Trophoblast cell (in vitro differentiated cells and primary cell): ENCODE data around the gene ZNF132.
"Not testable (repeated sequence)": the region's sequence is repeated elsewhere in the genome, so short reads cannot be mapped to it uniquely, and the experiment has no call there.

Experiments used
- DNase-seq, 2 donors: peaks; one replicate each; pipeline ENCODE4 v3.0.0-alpha.2; 2016
- H2AFZ ChIP-seq: 2 replicates; pipeline ENCODE4 v1.6.1; 2013; ENCODE audit warnings: low read length, moderate library complexity, mild to moderate bottlenecking; ENCODE audit not compliant: insufficient read depth, poor library complexity
- H2AK5ac ChIP-seq: 2 replicates; pipeline ENCODE4 v1.6.1; 2013; ENCODE audit warnings: mild to moderate bottlenecking, low read length
- H2BK120ac ChIP-seq: 2 replicates; pipeline ENCODE4 v1.6.1; 2013; ENCODE audit warnings: low read length, mild to moderate bottlenecking, moderate library complexity; ENCODE audit not compliant: insufficient read depth, poor library complexity
- H2BK12ac ChIP-seq: 2 replicates; pipeline ENCODE4 v1.6.1; 2013; ENCODE audit warnings: mild to moderate bottlenecking, low read length, moderate library complexity
- H2BK5ac ChIP-seq: 2 replicates; pipeline ENCODE4 v1.6.1; 2013; ENCODE audit warnings: low read length, low read depth, moderate library complexity, mild to moderate bottlenecking; ENCODE audit not compliant: poor library complexity
- H3K14ac ChIP-seq: 2 replicates; pipeline ENCODE4 v1.6.1; 2013; ENCODE audit warnings: mild to moderate bottlenecking, low read length
- H3K18ac ChIP-seq: 2 replicates; pipeline ENCODE4 v1.6.1; 2013; ENCODE audit warnings: mild to moderate bottlenecking, low read length
- H3K23ac ChIP-seq: 2 replicates; pipeline ENCODE4 v1.6.1; 2013; ENCODE audit warnings: low read length
- H3K27ac ChIP-seq: 2 replicates; pipeline ENCODE4 v1.5.1; 2013; ENCODE audit warnings: low read depth, mild to moderate bottlenecking, inconsistent platforms, low read length, moderate library complexity
- H3K27me3 ChIP-seq: 2 replicates; pipeline ENCODE4 v1.6.1; 2013; ENCODE audit warnings: inconsistent platforms, mild to moderate bottlenecking, low read length, moderate library complexity; ENCODE audit not compliant: insufficient read depth
- H3K36me3 ChIP-seq, 2 experiments: 1 replicate in 1 of 2; 2 replicates in 1 of 2; pipeline ENCODE4 v1.6.1; 2013; ENCODE audit warnings: low read length in 2 of 2, mild to moderate bottlenecking in 2 of 2, moderate library complexity in 1 of 2; ENCODE audit not compliant: insufficient read depth in 2 of 2, control insufficient read depth in 1 of 2
- H3K4ac ChIP-seq: 2 replicates; pipeline ENCODE4 v1.6.1; 2013; ENCODE audit warnings: low read depth, mild to moderate bottlenecking, low read length, moderate library complexity
- H3K4me1 ChIP-seq, 2 experiments: 1 replicate in 1 of 2; 2 replicates in 1 of 2; pipeline ENCODE4 v1.6.1; 2013; ENCODE audit warnings: low read length in 2 of 2, mild to moderate bottlenecking in 2 of 2, moderate library complexity in 1 of 2; ENCODE audit not compliant: insufficient read depth in 2 of 2, control insufficient read depth in 1 of 2
- H3K4me2 ChIP-seq: 2 replicates; pipeline ENCODE4 v1.6.1; 2013; ENCODE audit warnings: inconsistent platforms, mild to moderate bottlenecking, low read length, moderate library complexity
- H3K4me3 ChIP-seq: 2 replicates; pipeline ENCODE4 v1.5.1; 2013; ENCODE audit warnings: mild to moderate bottlenecking, low read depth, low read length, inconsistent platforms
- H3K79me1 ChIP-seq: one replicate; pipeline ENCODE4 v1.6.1; 2013; ENCODE audit warnings: low read length
- H3K79me2 ChIP-seq: 2 replicates; pipeline ENCODE4 v1.6.1; 2013; ENCODE audit warnings: low read length, mild to moderate bottlenecking; ENCODE audit not compliant: control insufficient read depth, insufficient read depth, poor library complexity
- H3K9ac ChIP-seq: 2 replicates; pipeline ENCODE4 v1.6.1; 2013; ENCODE audit warnings: mild to moderate bottlenecking, low read length
- H3K9me3 ChIP-seq: 2 replicates; pipeline ENCODE4 v1.6.1; 2013; ENCODE audit warnings: low read depth, mild to moderate bottlenecking, control low read depth, inconsistent platforms, low read length; ENCODE audit not compliant: insufficient read depth
- H4K12ac ChIP-seq: 2 replicates; pipeline ENCODE4 v1.6.1; 2013; ENCODE audit warnings: low read depth, mild to moderate bottlenecking, low read length, moderate library complexity
- H4K8ac ChIP-seq: 2 replicates; pipeline ENCODE4 v1.6.1; 2013; ENCODE audit warnings: low read depth, mild to moderate bottlenecking, low read length, moderate library complexity
- H4K91ac ChIP-seq: one replicate; pipeline ENCODE4 v1.6.1; 2013; ENCODE audit warnings: low read depth, mild to moderate bottlenecking, low read length, moderate library complexity
- WGBS: extraction: QIAGEN DNeasy Blood & Tissue Kit; methylation state at CpG from one replicate; pipeline ENCODE4 v1.1.7; 2013; ENCODE audit warnings: missing lambda C conversion rate; ENCODE audit not compliant: insufficient read length, insufficient coverage; ENCODE audit errors: extremely low coverage; 5-methylcytosine and 5-hydroxymethylcytosine counted together

The ZNF132 gene

DNA sequence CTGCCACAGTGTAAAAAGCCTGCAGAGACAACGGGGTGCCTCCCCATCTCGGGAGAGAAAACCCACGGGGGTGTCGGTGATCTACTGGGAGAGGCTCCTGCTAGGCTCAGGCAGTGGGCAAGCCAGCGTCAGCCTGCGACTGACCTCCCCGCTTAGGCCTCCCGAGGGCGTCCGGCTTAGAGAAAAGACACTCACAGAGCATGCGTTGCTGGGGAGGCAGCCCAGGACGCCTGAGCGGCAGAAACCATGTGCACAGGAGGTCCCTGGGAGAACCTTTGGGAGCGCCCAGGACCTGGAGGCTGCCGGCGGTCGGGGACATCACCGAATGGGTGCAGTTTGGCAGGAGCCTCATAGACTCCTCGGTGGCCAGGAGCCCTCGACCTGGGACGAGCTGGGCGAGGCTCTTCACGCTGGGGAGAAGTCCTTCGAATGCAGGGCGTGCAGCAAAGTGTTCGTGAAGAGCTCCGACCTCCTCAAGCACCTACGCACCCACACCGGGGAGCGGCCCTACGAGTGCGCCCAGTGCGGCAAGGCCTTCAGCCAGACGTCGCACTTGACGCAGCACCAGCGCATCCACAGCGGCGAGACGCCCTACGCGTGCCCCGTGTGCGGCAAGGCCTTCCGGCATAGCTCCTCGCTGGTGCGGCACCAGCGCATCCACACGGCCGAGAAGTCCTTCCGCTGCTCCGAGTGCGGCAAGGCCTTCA lies 31.0 kb upstream of the ZNF132 start:
- not testable (repeated sequence) for H3K4me2 ChIP-seq, H3K9ac ChIP-seq, H3K79me1 ChIP-seq, H2BK5ac ChIP-seq, H3K14ac ChIP-seq, H3K4me3 ChIP-seq, H4K91ac ChIP-seq, H3K79me2 ChIP-seq, H3K27ac ChIP-seq, H2BK12ac ChIP-seq, H4K12ac ChIP-seq, H2AFZ ChIP-seq, H3K9me3 ChIP-seq, H4K8ac ChIP-seq, DNase-seq, H3K27me3 ChIP-seq, H3K18ac ChIP-seq, H3K4ac ChIP-seq, H2AK5ac ChIP-seq, H2BK120ac ChIP-seq, H3K23ac ChIP-seq
- H3K4me1 ChIP-seq, result peaks cover 8 to 17% of the 10 kb centered on the region in 2 experiments
- WGBS, result no CpG with 5 or more reads among the region's 53 CpGs
- H3K36me3 ChIP-seq, result peaks cover 36 to 40% of the 10 kb centered on the region in 2 experiments

DNA sequence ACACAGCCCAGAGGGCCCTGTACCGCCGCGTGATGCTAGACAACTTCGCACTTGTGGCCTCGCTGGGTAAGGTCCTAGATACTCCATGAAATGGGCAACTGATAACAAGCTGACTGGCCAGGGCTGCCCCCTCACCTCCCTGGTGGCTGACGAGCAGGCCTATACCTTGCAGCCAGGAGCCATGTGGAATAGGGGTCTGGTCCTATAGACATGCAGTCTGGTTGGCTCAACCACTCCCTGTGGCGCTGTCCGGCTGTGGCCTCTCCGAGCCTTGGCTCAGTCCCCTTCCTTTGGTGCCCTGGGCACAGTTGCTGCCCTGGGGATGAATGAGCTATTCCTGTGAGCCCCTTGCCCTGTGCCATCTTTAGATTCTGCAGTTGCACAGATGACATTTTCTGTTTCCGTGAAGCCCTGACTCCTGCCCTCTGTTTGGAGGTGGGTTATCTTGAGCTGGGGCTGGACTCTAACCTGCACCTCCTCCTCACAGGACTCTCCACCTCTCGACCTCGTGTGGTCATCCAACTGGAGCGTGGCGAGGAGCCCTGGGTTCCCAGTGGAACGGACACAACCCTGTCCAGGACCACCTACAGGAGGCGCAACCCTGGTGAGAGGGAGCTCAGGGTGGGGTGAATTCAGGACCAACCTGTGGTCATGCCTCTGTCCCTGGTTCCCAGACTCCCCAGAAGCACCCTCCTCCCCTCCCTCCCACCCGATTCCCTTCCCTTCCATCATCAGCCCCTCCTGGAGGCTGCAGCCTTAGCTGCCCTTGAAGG lies 29.5 kb upstream of the ZNF132 start:
- WGBS, result no CpG with 5 or more reads among the region's 17 CpGs
- H3K18ac ChIP-seq, result no peak overlapping the region
- H3K4me2 ChIP-seq, result no peak overlapping the region

GRCh38 chr19:58468216-58468839 lies 28.4 kb upstream of the ZNF132 start:
- H3K14ac ChIP-seq, result no peak overlapping the region
- H3K4ac ChIP-seq, result peak overlapping the region; percentile 4
- peak in 1 of 2 donors; percentile 29 for DNase-seq
- H4K91ac ChIP-seq, result no peak overlapping the region
- peak overlapping the region; percentile 30 for H3K4me3 ChIP-seq
- no peak overlapping the region for H2AK5ac ChIP-seq
- peaks cover 36 to 37% of the 10 kb centered on the region in 2 experiments for H3K36me3 ChIP-seq
- H2AFZ ChIP-seq, result no peak overlapping the region
- H3K23ac ChIP-seq, result no peak overlapping the region
- H3K4me2 ChIP-seq, result peak overlapping the region; percentile 36
- no peak overlapping the region for H4K8ac ChIP-seq
- H4K12ac ChIP-seq, result no peak overlapping the region
- H3K9me3 ChIP-seq, result no peaks in the 10 kb centered on the region
- H2BK5ac ChIP-seq, result no peak overlapping the region
- no peaks in the 10 kb centered on the region for H3K79me1 ChIP-seq
- H2BK12ac ChIP-seq, result no peak overlapping the region
- H3K79me2 ChIP-seq, result peaks cover 4% of the 10 kb centered on the region
- H3K18ac ChIP-seq, result no peak overlapping the region
- H2BK120ac ChIP-seq, result no peak overlapping the region
- no CpG with 5 or more reads among the region's 5 CpGs for WGBS
- H3K27ac ChIP-seq, result no peak overlapping the region
- H3K27me3 ChIP-seq, result no peaks in the 10 kb centered on the region
- peaks cover 5 to 11% of the 10 kb centered on the region in 2 experiments for H3K4me1 ChIP-seq
- peak overlapping the region; percentile 54 for H3K9ac ChIP-seq

More for the DNA sequence above, 29.5 kb upstream of the ZNF132 start:
- Histone ChIP-seq H3K9me3 (no peaks in the 10 kb centered on the region), H2BK12ac (no peak overlapping the region), H2AK5ac (no peak overlapping the region), H3K79me2 (peaks cover 4% of the 10 kb centered on the region), H2BK5ac (no peak overlapping the region), H3K27ac (no peak overlapping the region), H3K4me3 (no peak overlapping the region), H3K36me3 (peaks cover 36 to 40% of the 10 kb centered on the region in 2 experiments), H3K4me1 (peaks cover 5 to 11% of the 10 kb centered on the region in 2 experiments), H2BK120ac (no peak overlapping the region), H3K9ac (no peak overlapping the region), H3K27me3 (no peaks in the 10 kb centered on the region), H4K91ac (no peak overlapping the region), H3K4ac (no peak overlapping the region), H3K14ac (no peak overlapping the region), H4K12ac (no peak overlapping the region), H4K8ac (no peak overlapping the region), H3K23ac (no peak overlapping the region), H3K79me1 (no peaks in the 10 kb centered on the region), H2AFZ (no peak overlapping the region)
- DNase-seq, result no peak

GRCh38 chr19:58466760-58467589 lies 27.0 kb upstream of the ZNF132 start, which contains the start of gene ZNF324:
Gene ZNF324 (plus strand): TSS chr19:58467080. CDS start chr19:58469186, 2,106 bp downstream.
- peak within 1 kb of the TSS; percentile 96 for H3K4me3 ChIP-seq
- no peak within 1 kb of the TSS for H3K23ac ChIP-seq
- WGBS, result no CpG with 5 or more reads among the region's 92 CpGs
- H3K4ac ChIP-seq, result no peak within 1 kb of the TSS
- H3K79me1 ChIP-seq, result no peaks in the 10 kb centered on the region
- no peak within 1 kb of the TSS for H2BK5ac ChIP-seq
- peak within 1 kb of the TSS; percentile 87 for H2AFZ ChIP-seq
- H3K9me3 ChIP-seq, result no peaks in the 10 kb centered on the region
- H2BK12ac ChIP-seq, result no peak within 1 kb of the TSS
- H3K4me1 ChIP-seq, result peaks cover 5 to 11% of the 10 kb centered on the region in 2 experiments
- peak within 1 kb of the TSS; percentile 68 for H3K14ac ChIP-seq
- H3K18ac ChIP-seq, result peak within 1 kb of the TSS; percentile 23
- H4K8ac ChIP-seq, result peak within 1 kb of the TSS; percentile 50
- peak within 1 kb of the TSS; percentile 60 for H4K91ac ChIP-seq
- no peaks in the 10 kb centered on the region for H3K27me3 ChIP-seq
- peaks cover 24 to 26% of the 10 kb centered on the region in 2 experiments for H3K36me3 ChIP-seq
- H2BK120ac ChIP-seq, result no peak within 1 kb of the TSS
- peak; percentile 99 for DNase-seq
- H3K79me2 ChIP-seq, result peaks cover 4% of the 10 kb centered on the region
- peak within 1 kb of the TSS; percentile 82 for H3K9ac ChIP-seq
- H4K12ac ChIP-seq, result peak within 1 kb of the TSS; percentile 34
- H3K4me2 ChIP-seq, result peak within 1 kb of the TSS; percentile 96
- peak within 1 kb of the TSS; percentile 3 for H2AK5ac ChIP-seq
- H3K27ac ChIP-seq, result peak within 1 kb of the TSS; percentile 36
